HG03196 (cell line): ENCODE measurements around the gene ZNF462.

ENCODE experiments used
- ATAC-seq: cut with Tn5 transposase; IDR thresholded peaks from one replicate; pipeline ENCODE4 v1.9.1; 2021; ENCODE audit not compliant: unreplicated experiment

The ZNF462 gene

DNA sequence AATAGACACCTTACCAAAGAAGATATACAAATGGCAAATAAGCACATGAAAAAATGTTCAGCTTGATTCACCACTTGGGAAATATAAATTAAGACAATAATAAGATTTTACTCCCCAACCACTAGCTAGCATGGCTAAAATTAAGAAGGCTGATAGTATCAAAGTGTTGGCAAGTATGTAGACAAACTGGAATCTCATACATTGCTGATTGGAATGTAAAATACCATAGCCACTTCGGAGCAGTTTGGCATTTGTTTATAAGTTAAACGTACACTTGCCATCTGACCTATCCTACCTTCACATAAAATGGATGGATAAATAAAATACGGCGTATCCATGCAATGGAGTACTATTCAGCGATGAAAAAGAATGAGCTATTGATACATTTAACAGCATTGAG lies 129.2 kb downstream of the ZNF462 start:
- ATAC-seq: no peak

DNA sequence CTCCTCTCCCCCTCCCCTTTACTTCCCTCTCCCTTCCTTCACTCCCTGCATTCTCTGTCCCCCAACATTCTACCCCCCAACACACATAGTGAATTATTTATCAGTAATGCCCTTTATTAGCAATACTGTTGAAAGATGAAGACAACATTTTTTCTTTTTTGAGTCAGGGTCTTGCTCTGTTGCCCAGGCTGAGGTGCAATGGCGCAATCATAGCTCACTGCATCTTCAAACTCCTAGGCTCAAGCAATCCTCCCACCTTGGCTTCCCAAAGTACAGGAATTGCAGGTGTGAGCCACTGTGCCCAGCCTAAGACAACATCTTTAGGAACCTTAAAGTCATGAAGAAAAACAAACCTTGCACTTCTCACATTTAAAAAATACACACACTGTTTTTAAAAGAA lies 130.6 kb downstream of the ZNF462 start:
- no peak for ATAC-seq

DNA sequence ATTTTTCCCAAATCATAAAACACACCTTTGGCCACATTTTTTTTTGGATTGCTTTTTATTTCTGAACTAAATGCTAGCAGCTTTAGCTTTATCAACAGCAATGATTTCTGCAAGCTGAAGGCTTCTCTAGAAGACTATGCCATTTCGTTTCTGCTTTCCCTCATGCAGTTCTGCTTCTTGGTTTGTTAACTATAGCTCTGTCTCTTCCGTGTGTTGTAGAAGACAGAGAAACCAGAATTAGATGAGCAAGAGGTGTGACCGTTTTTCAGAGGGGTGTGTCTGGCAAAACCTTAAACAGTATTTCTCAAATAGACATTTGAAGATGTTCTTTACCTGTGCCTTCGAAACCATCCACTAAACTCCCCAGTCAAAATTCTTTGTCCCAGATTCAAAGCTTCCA lies 131.5 kb downstream of the ZNF462 start:
- no peak for ATAC-seq

DNA sequence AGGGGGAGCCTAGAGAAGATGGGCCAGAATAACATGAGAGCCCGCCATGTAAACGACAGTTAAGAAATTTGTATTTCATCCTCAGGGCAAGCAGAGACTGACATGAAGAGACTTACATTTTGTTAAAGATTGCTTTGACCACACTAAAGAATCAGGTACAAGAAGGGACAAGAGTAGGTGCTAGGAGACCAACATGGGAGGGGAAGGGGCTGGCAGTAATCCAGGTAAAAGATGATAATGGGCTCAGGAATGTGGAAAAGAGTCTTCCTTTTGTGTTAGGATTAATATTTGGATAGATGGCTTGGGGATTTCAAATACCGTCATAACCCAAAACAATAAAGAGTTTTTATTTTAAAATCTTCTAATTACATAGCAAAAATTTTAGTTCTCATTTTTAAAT lies 137.3 kb downstream of the ZNF462 start:
- no peak for ATAC-seq

DNA sequence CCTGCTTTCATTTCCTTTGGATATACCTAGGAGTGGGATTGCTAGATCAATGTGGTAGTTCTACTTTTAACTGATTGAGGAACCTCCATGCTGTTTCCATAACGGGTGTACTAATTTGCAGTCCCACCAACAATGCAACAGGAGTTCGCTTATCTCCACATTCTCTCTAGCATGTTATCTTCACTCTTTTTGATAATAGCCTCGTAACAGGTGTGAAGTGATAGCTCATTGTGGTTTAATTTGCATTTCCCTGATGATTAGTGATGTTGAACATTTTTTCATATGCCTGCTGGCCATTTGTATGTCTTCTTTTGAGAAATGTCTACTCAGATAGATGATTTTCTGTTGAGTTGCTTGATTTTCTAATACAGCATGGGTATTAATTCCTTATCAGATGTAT lies 142.2 kb downstream of the ZNF462 start:
- ATAC-seq: no peak

DNA sequence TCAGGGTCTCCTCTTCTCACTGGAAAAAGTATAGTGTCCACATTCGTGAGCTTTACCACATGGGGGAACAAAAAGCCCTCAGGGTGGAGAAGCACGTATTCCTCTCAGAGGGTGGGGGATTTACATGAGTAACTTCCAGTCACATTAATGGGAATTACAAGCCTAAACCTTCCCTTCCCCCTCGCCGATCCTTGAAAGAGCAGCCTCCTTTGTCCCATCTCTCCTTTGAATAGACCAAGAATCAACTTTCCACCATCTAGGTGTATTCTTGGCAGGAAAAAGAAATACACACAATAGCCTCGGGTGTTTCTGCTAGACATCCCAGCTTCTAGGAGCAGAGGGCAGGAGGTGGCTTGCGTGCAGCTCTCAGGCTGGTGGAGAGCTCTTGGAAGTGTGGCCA lies 144.4 kb downstream of the ZNF462 start:
- no peak for ATAC-seq

DNA sequence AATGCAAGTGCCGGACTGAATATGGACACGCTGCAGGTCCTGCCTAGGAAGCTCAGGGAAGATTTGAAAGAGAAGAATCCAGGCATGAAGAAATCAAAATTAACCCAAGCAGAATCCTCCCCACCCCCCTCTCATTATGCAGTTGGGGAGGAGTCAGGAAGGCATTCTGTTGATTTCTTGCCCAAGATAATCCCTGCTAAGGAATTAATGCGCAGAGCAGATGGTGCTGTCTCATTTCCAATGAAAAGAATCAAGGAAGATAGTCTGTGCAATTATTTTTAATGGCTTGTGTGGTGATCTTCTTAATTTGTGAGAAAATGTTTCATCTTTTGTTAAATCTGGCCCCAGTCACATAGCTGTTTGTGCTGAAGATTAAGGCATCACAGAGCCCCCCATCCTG lies 145.0 kb downstream of the ZNF462 start:
- no peak for ATAC-seq

DNA sequence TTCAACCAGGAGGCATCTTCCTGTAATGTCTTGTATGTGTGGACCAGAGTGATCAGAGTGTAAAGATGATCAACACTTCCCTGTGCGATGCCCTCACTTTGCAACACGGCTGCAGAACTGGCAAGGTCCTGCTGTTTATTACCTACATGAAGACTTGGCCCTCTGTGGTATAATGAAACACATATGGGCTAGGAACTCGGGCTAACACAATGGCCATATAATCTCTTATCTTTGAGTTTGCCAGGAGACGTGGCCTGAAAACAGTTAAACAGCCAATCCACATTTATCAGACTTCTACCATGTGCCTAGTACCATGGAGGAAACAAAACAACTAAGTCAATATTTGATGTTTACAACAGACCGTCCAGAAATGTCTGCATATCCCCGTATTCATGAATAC lies 145.5 kb downstream of the ZNF462 start:
- ATAC-seq: no peak

DNA sequence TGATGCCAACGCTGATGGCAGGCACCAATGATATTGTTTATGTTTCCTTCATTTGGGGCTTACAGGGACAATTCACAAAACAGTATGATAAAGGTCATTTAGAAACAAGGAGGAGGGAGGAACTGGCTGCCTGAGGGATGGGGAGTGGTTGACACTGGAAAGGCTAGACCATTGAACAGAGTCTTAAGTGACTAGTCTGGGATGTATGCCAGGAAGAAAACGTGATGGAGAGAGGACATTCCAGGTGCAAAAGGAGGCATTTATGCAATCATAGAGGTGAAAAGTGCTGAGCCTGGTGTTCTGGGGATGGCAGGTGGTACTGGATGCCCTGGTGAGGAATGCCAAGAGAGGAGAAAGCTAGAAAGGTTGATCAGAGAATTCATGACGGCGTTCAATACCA lies 153.4 kb downstream of the ZNF462 start:
- ATAC-seq: no peak

DNA sequence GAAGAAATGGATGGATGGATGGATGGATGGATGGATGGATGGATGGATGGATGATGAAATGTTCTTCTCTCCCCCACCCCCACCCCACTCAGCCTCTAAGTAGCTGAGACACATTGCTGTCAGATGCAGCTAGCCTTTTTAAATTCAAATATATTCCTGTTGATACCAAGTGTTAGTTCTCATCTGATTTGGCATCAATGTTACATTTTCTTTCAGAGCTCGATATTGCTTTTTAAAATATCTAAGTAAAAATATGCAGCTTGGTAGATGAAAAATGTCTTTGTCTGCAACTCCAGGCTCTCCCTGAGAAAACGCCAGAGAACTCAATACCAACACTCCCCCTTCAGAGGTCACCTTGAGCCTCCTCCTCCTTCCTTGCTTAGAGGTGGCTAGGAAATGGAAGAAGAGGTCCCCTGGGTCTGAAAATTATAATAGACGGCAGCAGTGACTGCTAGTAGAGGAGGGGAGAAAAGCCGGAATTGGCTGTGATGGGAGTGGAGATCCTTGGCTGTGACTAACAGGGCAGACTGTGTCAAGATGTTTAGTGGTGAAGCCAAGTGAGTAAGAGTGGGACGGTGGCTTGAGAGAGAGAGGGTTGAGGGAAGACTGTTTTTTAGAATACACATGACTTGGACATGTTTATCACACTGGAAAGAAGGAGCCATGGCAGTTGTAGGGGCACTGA lies 156.0 kb downstream of the ZNF462 start:
- ATAC-seq: no peak

DNA sequence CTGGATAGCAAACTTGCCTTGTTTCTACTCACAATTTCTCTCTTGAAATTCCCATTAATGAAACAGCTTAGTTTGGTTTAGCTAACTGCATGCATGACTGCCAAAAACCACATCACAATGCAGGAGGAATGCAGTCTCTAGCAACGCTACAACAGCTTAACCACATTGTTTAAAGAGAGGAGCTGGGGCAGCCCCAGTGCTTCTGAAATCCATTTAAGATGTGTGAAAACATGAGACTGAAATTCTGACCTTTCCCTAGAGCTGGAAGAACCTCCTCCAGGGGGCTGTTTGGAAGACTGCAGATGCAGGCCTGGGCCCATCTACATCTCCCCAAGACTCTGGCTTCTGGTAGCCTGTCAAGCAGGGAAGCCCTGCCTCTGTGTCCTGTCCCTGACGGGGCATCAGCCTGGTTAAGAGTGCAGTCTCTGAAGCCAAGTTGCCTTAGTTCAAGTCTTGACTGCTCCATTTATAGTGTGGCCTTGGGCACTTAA lies 157.1 kb downstream of the ZNF462 start:
- no peak for ATAC-seq

DNA sequence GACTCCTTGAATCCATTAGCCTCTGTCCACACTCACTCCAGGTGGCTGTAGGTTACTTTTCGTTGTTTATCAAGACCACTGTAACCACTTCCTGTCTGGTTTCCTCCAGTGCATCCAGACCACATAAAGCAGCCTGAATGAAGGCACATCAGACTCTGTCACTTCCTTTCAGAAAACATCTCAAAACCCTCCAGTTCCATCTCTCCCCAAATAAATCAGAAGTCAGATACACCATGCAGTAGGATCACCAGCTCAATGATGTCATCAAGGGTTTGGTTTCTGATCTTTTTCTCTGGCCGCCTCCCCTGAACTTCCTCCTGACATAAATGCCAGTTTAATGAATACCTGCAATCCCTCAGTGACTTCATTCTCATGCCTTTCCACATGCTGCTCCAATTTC lies 161.2 kb downstream of the ZNF462 start:
- peak; percentile 64 for ATAC-seq

DNA sequence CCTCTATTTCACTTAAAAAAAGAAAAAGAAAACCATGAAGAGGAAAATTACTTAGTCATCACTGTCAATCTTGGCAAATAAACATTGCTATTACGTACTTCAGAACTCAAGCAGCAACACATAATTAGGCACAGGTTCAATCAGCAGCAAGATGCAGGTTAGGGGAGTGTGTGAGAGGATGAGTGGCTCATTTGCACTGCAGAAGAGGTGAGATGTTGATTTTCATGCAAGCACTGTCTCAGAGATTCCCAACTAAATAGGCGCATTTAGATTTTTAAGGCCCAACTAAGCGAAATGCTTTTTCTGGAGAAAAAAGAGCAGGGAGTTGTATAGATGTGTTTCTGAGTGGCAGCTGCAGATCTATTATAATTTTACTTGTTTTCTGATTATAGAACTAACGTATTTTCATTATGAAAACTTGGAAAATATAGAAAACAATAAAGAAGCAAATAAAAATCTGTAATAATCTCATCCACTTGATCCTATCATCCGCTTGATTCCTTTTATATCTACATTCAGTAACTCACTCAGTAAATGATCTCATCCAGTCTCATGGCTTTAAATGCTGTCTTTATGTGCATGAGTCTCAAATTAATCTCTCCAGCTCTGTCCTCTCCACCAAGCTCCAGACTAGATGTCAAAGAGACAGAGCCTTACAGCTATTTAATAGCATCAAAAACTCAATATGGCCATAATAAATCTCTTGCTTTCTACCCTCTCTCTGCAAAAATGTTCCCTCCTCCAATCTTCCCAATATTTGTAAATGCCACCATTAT lies 162.5 kb downstream of the ZNF462 start:
- no peak for ATAC-seq

DNA sequence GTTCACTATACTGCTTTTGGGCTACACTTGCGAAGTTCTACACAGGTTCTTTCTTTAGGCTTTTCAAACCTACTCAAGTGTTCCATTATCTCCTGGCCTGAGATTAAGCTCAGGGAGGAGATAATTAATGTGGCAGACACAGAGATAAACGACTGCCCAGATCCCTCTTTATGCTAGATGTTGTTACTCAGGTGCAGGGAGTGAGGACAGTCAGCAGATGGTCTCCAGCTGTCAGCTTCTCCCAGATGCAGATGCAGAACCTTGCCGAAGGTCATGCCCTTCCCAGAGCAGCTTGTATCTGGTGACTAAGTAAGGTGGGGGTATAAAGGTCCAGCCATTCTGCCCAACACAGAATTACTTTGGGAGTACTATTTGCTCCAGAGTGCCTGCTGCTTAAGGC lies 166.2 kb downstream of the ZNF462 start:
- no peak for ATAC-seq

DNA sequence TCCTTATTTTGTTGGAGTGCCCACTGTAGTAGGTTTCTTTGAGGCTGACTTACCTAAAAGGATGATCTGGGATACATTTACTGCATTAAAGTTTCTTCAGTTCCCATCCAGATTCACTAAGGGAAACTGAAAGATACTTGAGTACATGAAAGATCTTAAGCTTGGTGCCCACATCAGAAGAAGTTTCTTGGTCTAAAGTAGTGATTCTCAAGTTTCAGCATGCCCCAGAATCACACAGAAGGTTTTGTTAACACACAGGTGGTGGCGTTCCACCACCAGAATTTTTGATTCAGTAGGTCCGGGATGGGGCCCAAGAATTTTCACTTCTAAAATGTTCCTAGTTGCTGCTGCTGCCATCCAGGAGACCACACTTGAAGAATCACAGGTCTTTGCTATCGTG lies 171.0 kb downstream of the ZNF462 start:
- ATAC-seq: no peak

DNA sequence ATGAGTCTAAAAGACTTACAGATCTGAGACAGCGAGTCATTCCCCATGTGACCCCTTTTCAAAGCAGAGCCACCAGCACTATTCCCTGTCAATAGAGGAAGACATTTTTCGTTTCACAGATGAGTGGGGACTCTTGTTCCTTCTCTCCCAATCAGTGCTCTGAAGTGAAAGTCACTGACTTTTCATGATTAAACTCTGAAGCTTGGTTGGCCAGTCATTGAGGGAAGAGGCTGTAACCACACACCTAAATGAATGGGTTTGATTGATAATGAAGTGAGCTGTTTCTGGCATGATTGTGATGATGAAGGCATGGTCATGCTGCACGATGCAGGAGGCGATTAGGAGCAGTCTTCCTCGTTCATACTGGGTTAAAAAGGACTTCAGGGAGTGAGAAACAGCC lies 171.9 kb downstream of the ZNF462 start:
- no peak for ATAC-seq

DNA sequence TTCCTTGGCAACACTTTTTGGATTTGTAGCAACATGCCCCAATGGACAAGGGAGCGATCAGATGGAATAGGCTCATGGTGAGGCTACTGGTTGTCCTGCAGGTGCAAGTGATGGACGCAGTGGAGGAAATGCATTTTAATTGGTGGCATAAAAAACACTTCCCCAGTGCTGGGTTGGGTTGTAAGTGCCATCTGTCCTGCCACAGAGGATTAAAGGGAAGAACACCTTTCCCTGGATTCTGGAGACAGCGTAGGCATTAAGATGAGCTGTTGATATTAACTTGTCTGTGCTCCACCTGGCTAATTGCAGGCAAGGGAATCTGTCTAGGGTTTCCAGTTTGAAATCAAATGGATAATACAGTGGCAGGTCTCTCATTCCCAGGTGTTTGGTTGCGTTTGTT lies 173.4 kb downstream of the ZNF462 start:
- no peak for ATAC-seq

DNA sequence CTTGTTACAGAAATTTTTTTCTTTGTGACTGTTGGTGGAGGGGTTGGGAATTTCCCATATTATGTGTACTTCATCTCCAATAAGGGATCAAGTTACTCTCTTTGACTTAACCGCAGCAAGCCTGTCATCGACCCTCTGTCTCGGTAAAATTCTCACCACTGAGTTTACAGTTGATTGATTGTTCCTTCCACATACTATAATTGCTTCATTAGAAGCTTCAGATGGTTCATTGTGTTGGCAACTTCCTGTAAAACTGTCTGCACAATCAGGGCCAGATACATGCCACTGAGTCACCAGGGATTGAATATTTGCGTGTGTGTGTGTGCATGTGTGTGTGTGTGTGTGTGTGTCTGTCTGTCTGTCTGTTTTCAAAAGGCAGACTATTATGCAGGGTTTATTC lies 176.6 kb downstream of the ZNF462 start:
- ATAC-seq: no peak

DNA sequence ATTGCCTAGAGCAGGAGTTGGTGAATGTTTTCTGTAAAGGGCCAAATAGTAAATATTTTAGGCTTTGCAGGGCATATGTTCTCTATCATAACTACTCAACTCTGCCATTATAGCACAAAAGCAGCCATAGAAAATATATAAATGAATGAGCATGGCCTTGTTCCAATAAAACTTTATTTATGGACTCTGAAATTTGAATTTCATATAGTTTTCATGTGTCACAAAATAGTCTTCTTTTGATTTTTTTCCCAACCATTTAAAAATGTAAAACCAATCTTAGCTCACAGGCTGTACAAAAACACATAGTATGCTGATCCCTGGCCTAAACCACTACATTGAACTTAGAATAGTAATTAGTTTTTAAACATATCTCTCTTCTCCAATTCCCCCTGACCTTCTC lies 179.6 kb downstream of the ZNF462 start:
- no peak for ATAC-seq

DNA sequence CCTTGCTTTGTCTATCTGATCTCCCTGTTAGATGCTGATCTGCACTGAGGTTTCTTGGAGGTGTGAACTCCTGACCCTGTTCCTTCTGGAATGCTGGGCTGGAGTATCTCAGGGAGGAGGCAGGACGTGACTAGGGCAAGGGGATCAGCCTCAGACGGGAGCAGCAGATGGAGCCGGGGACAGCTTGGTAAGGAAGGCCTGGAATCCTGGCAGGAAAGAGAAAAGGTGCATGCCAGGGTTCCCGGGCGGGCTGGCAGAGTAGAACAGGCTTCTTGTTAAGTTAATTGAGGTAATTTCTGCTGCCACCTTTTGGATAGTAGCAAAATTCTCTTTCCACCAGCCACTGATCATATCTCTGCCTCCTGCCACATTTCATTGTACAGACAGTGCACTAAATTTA lies 180.9 kb downstream of the ZNF462 start:
- ATAC-seq: no peak

DNA sequence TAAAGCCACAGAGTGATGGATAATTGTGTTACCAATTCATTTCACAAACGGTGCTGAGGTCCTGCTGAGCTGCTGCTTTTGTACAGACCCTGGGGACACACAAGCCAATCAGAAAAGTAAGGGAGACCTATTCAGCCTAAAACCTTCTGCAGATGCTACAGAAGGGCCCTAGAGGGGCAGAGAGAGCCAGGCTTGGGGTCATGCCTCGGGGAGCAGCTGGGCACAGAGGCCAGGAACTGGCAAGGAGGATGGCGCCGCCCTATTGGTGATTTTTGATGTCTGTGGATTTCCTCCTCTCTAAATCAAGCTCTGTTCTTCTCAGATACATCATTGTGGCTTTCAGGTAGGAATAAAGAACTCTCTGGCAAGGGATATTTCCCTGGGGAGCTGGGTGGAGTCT lies 181.9 kb downstream of the ZNF462 start:
- ATAC-seq: no peak

DNA sequence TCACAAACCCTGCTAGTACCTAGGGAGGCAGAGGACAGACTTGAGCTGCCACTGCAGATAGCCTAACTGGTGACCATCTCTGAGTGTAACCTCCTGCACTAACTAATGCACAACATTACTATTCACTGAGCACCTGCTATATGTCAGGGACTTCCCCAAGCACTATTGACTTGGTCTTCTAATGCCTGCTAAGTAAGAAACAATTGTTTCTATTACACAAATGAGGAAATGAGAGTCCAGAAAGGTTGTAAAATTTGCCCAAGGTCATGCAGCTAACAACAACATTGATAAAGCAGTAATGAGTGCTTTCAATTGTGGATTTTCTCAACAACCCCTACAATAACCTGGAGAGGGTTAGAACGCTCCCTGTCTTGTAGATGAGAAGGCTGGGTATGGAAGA lies 183.7 kb downstream of the ZNF462 start:
- ATAC-seq: peak; percentile 59
